Keratinocyte (primary cell): ENCODE data around the gene TFG. TPM values are rescaled to one million over a fixed set of nuclear protein-coding genes. Genes with fewer than 3 reads are reported as not detected.
A peak's percentile ranks its signal among the peaks of the same experiment; 100 is the strongest.

Experiments used
- DNase-seq: peaks from one replicate; pipeline ENCODE4 v3.0.0-alpha.2; 2011; ENCODE audit warnings: low read depth, missing footprints, low spot score
- FAIRE-seq: peaks from 2 replicates; lab custom pipeline; 2011; peaks lifted over from hg19 to GRCh38; lab: Jason Lieb, UNC
- H2AFZ ChIP-seq: 2 replicates; pipeline ENCODE4 v1.6.0; 2012; ENCODE audit warnings: low read length, control low read depth, inconsistent platforms; ENCODE audit not compliant: control insufficient read depth
- H3K27ac ChIP-seq: 2 replicates; pipeline ENCODE4 v1.5.1; 2011; ENCODE audit warnings: low read length; ENCODE audit not compliant: control insufficient read depth, insufficient read depth
- H3K27me3 ChIP-seq: 3 replicates; pipeline ENCODE4 v1.6.0; 2011; ENCODE audit warnings: low read length; ENCODE audit not compliant: control insufficient read depth, insufficient read depth; ENCODE audit errors: extremely low read depth
- H3K36me3 ChIP-seq, 2 experiments: 2 replicates in 1 of 2; 3 replicates in 1 of 2; pipeline ENCODE4 v1.5.1; 2011; ENCODE audit warnings: low read length in 2 of 2, mild to moderate bottlenecking in 1 of 2; ENCODE audit not compliant: control insufficient read depth in 2 of 2, insufficient read depth in 2 of 2; ENCODE audit errors: extremely low read depth in 1 of 2
- H3K4me1 ChIP-seq: 3 replicates; pipeline ENCODE4 v1.5.1; 2011; ENCODE audit warnings: low read length; ENCODE audit not compliant: control insufficient read depth, insufficient read depth; ENCODE audit errors: extremely low read depth
- H3K4me2 ChIP-seq: 3 replicates; pipeline ENCODE4 v1.6.0; 2011; ENCODE audit warnings: low read depth, low read length; ENCODE audit not compliant: control insufficient read depth, insufficient read depth; ENCODE audit errors: extremely low read depth
- H3K4me3 ChIP-seq, 3 experiments: fragments of 200-600 bp in 1 of 3; sonication (generic) in 1 of 3; 2 replicates in 2 of 3; 3 replicates in 1 of 3; pipeline ENCODE4 v1.5.1; 2011 to 2016; ENCODE audit warnings: low read length in 3 of 3, mild to moderate bottlenecking in 3 of 3, control low read depth in 2 of 3, inconsistent platforms in 1 of 3, low read depth in 1 of 3, mixed read lengths in 1 of 3, mixed run types in 1 of 3, moderate library complexity in 1 of 3; ENCODE audit not compliant: control insufficient read depth in 2 of 3, insufficient read depth in 2 of 3; ENCODE audit errors: extremely low read depth in 1 of 3
- H3K79me2 ChIP-seq: 2 replicates; pipeline ENCODE4 v1.6.0; 2012; ENCODE audit warnings: low read length; ENCODE audit not compliant: control insufficient read depth, insufficient read depth
- H3K9ac ChIP-seq: 3 replicates; pipeline ENCODE4 v1.6.0; 2011; ENCODE audit warnings: low read length; ENCODE audit not compliant: control insufficient read depth, insufficient read depth; ENCODE audit errors: extremely low read depth
- H3K9me1 ChIP-seq: 3 replicates; pipeline ENCODE4 v1.6.0; 2011; ENCODE audit warnings: low read length; ENCODE audit not compliant: control insufficient read depth, insufficient read depth; ENCODE audit errors: extremely low read depth
- H3K9me3 ChIP-seq: 2 replicates; pipeline ENCODE4 v1.5.1; 2012; ENCODE audit warnings: low read depth, low read length; ENCODE audit not compliant: control insufficient read depth
- H4K20me1 ChIP-seq: 3 replicates; pipeline ENCODE4 v1.6.0; 2011; ENCODE audit warnings: low read length; ENCODE audit not compliant: control insufficient read depth, insufficient read depth; ENCODE audit errors: extremely low read depth
- CTCF ChIP-seq, 3 experiments: IDR thresholded peaks in 1 of 3; conservative IDR thresholded peaks in 1 of 3; optimal IDR thresholded peaks in 1 of 3; 2 replicates in 2 of 3; 3 replicates in 1 of 3; pipeline versions ENCODE3 to v1.5.1; 2011; ENCODE audit warnings: low read length in 3 of 3, mild to moderate bottlenecking in 3 of 3, moderate library complexity in 2 of 3, control low read depth in 1 of 3, inconsistent platforms in 1 of 3; ENCODE audit not compliant: insufficient read depth in 2 of 3; ENCODE audit errors: extremely low read depth in 1 of 3
- EZH2 ChIP-seq: IDR thresholded peaks from one replicate; pipeline ENCODE4 v1.6.1; 2012; ENCODE audit warnings: inconsistent platforms, mild to moderate bottlenecking, low read length, moderate library complexity
- dilution Hi-C: fragments of 300-500 bp; cut with MboI; formaldehyde crosslinking; loops from one replicate; pipeline ENCODE4 v1.7.0; 2020; ENCODE audit warnings: low sequenced_read_pairs; ENCODE audit not compliant: extremely low pct_ligation_motif_present
- polyA plus RNA-seq, 5 experiments: library from polyadenylated mRNA; depleted of rRNA in 3 of 5; stranded (reverse) in 3 of 5; stranded (forward) in 1 of 5; unstranded in 1 of 5; fragments of >200 nt; gene quantifications; 1 replicate in 1 of 5; 2 replicates in 3 of 5; 3 replicates in 1 of 5; pipeline versions ENCODE4 v1.2.1 to v1.2.3, GENCODE V29; 2011 to 2012; ENCODE audit warnings: missing spikeins in 2 of 5, low read depth in 1 of 5, low replicate concordance in 1 of 5

Gene TFG
- polyA plus RNA-seq, 1 donor (not counting 4 experiments of a cell fraction or from before 2014, with no cell fraction given): 177 TPM

- Histone ChIP-seq H3K79me2 (peaks cover 51% of the 10 kb centered on the region), H3K9me3 (no peaks in the 10 kb centered on the region), H3K36me3 (peaks cover 1 to 10% of the 10 kb centered on the region in 2 experiments), H4K20me1 (peaks cover 2% of the 10 kb centered on the region), H3K4me3 (peak overlapping the region; percentile 85 to 95 (median 91)), H3K4me1 (peaks cover 32% of the 10 kb centered on the region), H3K9me1 (no peaks in the 10 kb centered on the region), H3K27me3 (no peaks in the 10 kb centered on the region), H3K27ac (peak overlapping the region; percentile 96), H3K4me2 (peak overlapping the region; percentile 93), H3K9ac (peak overlapping the region; percentile 91), H2AFZ (no peak overlapping the region)
- FAIRE-seq (no peak), DNase-seq (no peak)
- dilution Hi-C loops: no loop called here
- no peak for TF ChIP-seq CTCF (optimal IDR thresholded peaks at IDR 0.05 in 1 of 3, IDR thresholded peaks at IDR 0.05 in 1 of 3, conservative IDR thresholded peaks at IDR 0.05 in 1 of 3; ENCODE audit: extremely low read depth in 1 of 3, insufficient read depth in 2 of 3, low read length in 3 of 3)
- no peak for TF ChIP-seq EZH2
Observed at GRCh38 chr3:100709842-100710260, 557 bp downstream of the TFG start.

GRCh38 chr3:100710261-100710968, 1.1 kb downstream of the TFG start:
- FAIRE-seq (no peak), DNase-seq (no peak)
- Histone ChIP-seq H3K27me3 (no peaks in the 10 kb centered on the region), H3K79me2 (peaks cover 57% of the 10 kb centered on the region), H3K4me2 (peak overlapping the region; percentile 93), H2AFZ (no peak overlapping the region), H3K36me3 (peaks cover 5 to 15% of the 10 kb centered on the region in 2 experiments), H4K20me1 (peaks cover 6% of the 10 kb centered on the region), H3K27ac (peak overlapping the region; percentile 91), H3K4me3 (peak overlapping the region; percentile 85 to 95 (median 91)), H3K9me3 (no peaks in the 10 kb centered on the region), H3K4me1 (peaks cover 32% of the 10 kb centered on the region), H3K9me1 (no peaks in the 10 kb centered on the region), H3K9ac (peak overlapping the region; percentile 91)
- TF ChIP-seq EZH2 (no peak), CTCF (optimal IDR thresholded peaks at IDR 0.05 in 1 of 3, IDR thresholded peaks at IDR 0.05 in 1 of 3, conservative IDR thresholded peaks at IDR 0.05 in 1 of 3; ENCODE audit: extremely low read depth in 1 of 3, insufficient read depth in 2 of 3, low read length in 3 of 3) (peak; percentile 11 to 53 (median 38))
- dilution Hi-C loops: no loop called here
